ENCODE measurements around the gene GH2. TPM values are rescaled to one million over a fixed set of nuclear protein-coding genes. Genes with fewer than 3 reads are reported as not detected.

GH2 gene
- total RNA-seq, 3 donors from 2014 or later (not counting 1 experiment from before 2014, with no cell fraction given): not detected

- Histone ChIP-seq H3K4me1 (ENCODE audit: control insufficient read depth, insufficient read depth, low read length) (peaks cover 41% of the 10 kb centered on the region), H3K36me3 (ENCODE audit: control insufficient read depth, insufficient read depth, low read length) (peaks cover 67% of the 10 kb centered on the region), H3K27me3 (ENCODE audit: control insufficient read depth, insufficient read depth, low read length) (no peaks in the 10 kb centered on the region), H3K9me3 (ENCODE audit: control insufficient read depth, insufficient read depth, low read length) (no peaks in the 10 kb centered on the region), H3K27ac (ENCODE audit: low read length) (no peak overlapping the region), H3K4me3 (ENCODE audit: low read length) (no peak overlapping the region)
- WGBS (ENCODE audit: insufficient coverage): 93% methylated on average over 14 of the region's 15 CpGs
- TF ChIP-seq CTCF (IDR thresholded peaks at IDR 0.05): no peak
- intact Hi-C loops (cut with micrococcal nuclease): no loop called here
- H3K36me3 Mint-ChIP-seq: peaks cover 7% of the 10 kb centered on the region
- ATAC-seq: no peak
- H3K9me3 Mint-ChIP-seq: no peaks in the 10 kb centered on the region
- H3K27me3 Mint-ChIP-seq (ENCODE audit: low read depth in 2 of 2): no peaks in the 10 kb centered on the region
- H3K4me3 Mint-ChIP-seq: no peak overlapping the region
- H3K4me1 Mint-ChIP-seq: peaks cover 29 to 51% of the 10 kb centered on the region in 2 donors
- DNase-seq: no peak
- peak overlapping the region; percentile 40 to 68 for H3K27ac Mint-ChIP-seq
These were observed 50.7 kb downstream of the GH2 start for GRCh38 chr17:63830904-63831491.

- no peaks in the 10 kb centered on the region for H3K27me3 Mint-ChIP-seq (ENCODE audit: low read depth in 2 of 2)
- no peak overlapping the region for H3K4me3 Mint-ChIP-seq
- H3K9me3 Mint-ChIP-seq: no peaks in the 10 kb centered on the region
- no peak for TF ChIP-seq CTCF (IDR thresholded peaks at IDR 0.05)
- peak overlapping the region; percentile 40 to 68 for H3K27ac Mint-ChIP-seq
- H3K4me3 ChIP-seq (ENCODE audit: low read length): no peak overlapping the region
- no peak for ATAC-seq
- DNase-seq: no peak
- no peak overlapping the region for H3K27ac ChIP-seq (ENCODE audit: low read length)
- WGBS (ENCODE audit: insufficient coverage): over 99% methylated on average over 4 of the region's 5 CpGs
- peaks cover 68% of the 10 kb centered on the region for H3K36me3 ChIP-seq (ENCODE audit: control insufficient read depth, insufficient read depth, low read length)
- no peaks in the 10 kb centered on the region for H3K9me3 ChIP-seq (ENCODE audit: control insufficient read depth, insufficient read depth, low read length)
- no peaks in the 10 kb centered on the region for H3K27me3 ChIP-seq (ENCODE audit: control insufficient read depth, insufficient read depth, low read length)
- intact Hi-C loops (cut with micrococcal nuclease): no loop called here
- peaks cover 43% of the 10 kb centered on the region for H3K4me1 ChIP-seq (ENCODE audit: control insufficient read depth, insufficient read depth, low read length)
- H3K36me3 Mint-ChIP-seq: peaks cover 7% of the 10 kb centered on the region
- peaks cover 32 to 53% of the 10 kb centered on the region in 2 donors for H3K4me1 Mint-ChIP-seq
These were observed 51.5 kb downstream of the GH2 start for GRCh38 chr17:63830278-63830677.

Other genes with a start within 250 kb of the GH2 start
- 100 to 1,000 TPM; 513 to 546 (median 524) TPM for gene LIMD2, start 181.8 kb downstream of the GH2 start, total RNA-seq
- gene STRADA, start 140.1 kb downstream of the GH2 start, total RNA-seq: 10 to 100 TPM; 72.6 to 83.1 (median 78.2) TPM
- gene CCDC47, start 108.3 kb downstream of the GH2 start, total RNA-seq: 10 to 100 TPM; 37.9 to 45.2 (median 41.7) TPM
- 100 to 1,000 TPM in 2 of 3 donors, 10 to 100 TPM in 1; 80.1 to 127 (median 110) TPM for gene DDX42, start 107.8 kb downstream of the GH2 start, total RNA-seq
- gene PSMC5, start 54.5 kb downstream of the GH2 start, total RNA-seq: 100 to 1,000 TPM in 2 of 3 donors, 10 to 100 TPM in 1; 91.3 to 114 (median 100) TPM
- gene FTSJ3, start 54.3 kb downstream of the GH2 start, total RNA-seq: 10 to 100 TPM; 35.2 to 53.5 (median 51.6) TPM
- gene SMARCD2, start 39.3 kb downstream of the GH2 start, total RNA-seq: 100 to 1,000 TPM; 131 to 162 (median 139) TPM
- not detected for gene CSH2, start 8.3 kb downstream of the GH2 start, total RNA-seq
- not detected for gene CSH1, start 14.6 kb upstream of the GH2 start, total RNA-seq
- gene CSHL1, start 29.3 kb upstream of the GH2 start, total RNA-seq: not detected
- gene GH1, start 36.9 kb upstream of the GH2 start, total RNA-seq: not detected
- 10 to 100 TPM; 26.9 to 28.9 (median 27.2) TPM for gene CD79B, start 50.4 kb upstream of the GH2 start, total RNA-seq
- under 1 TPM; 0.10 to 0.14 (median 0.14) TPM for gene SCN4A, start 91.0 kb upstream of the GH2 start, total RNA-seq
- gene PRR29, start 116.4 kb upstream of the GH2 start, total RNA-seq: 1 to 10 TPM in 2 of 3 donors, under 1 TPM in 1; 0.92 to 1.6 (median 1.6) TPM
- gene ICAM2, start 138.7 kb upstream of the GH2 start, total RNA-seq: 10 to 100 TPM; 73.2 to 91.0 (median 78.0) TPM
- 10 to 100 TPM; 52.9 to 90.5 (median 67.2) TPM for gene ERN1, start 248.2 kb upstream of the GH2 start, total RNA-seq

All from natural killer cell (primary cell).